Colon (tissue), 2 donors: Measurements from ENCODE around the gene SLC9A3.

Source experiments
- FAIRE-seq: peaks from 2 replicates; lab custom pipeline; 2012; peaks lifted over from hg19 to GRCh38; lab: Jason Lieb, UNC
- donor health status: control.
- donor health status: control.

The SLC9A3 gene

DNA sequence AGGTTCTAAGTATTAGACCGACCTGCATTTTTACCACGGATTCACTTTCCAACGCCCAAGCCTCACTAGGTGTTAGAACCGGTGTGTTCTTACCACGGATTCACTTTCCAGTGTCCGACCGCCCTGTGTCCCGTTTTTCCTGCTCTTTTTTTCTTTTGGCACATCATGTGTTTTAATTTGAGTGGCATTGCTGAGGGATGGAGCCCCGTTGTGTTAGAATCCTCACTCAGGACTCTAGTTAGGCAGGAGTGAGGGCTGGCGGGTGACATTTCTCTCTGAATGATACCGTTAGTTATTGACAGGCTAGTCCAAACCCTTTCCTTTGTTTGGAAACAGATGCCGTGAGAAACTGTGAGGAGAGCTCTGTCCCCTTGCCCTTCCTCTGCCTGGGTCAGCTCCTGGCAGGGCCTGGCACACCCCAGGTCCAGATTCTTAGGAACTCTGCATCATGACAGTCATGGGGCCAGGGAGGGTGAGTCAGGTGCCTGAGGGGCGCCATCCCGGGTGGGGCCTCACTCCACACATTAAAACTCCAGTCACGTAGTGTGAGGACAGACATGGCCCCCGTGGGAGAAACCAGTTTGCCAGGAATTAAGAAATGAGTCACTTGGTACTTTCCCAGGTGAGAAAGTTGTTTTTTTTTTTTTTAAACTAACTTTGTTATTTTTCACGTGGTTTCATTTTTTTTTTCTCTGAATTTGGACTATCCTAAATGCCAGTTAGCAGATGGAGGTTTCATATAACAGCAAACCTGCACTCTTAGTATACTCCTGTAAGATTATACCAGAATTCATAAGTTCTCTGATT is 65.5 kb downstream of the SLC9A3 start:
- FAIRE-seq = no peak

DNA sequence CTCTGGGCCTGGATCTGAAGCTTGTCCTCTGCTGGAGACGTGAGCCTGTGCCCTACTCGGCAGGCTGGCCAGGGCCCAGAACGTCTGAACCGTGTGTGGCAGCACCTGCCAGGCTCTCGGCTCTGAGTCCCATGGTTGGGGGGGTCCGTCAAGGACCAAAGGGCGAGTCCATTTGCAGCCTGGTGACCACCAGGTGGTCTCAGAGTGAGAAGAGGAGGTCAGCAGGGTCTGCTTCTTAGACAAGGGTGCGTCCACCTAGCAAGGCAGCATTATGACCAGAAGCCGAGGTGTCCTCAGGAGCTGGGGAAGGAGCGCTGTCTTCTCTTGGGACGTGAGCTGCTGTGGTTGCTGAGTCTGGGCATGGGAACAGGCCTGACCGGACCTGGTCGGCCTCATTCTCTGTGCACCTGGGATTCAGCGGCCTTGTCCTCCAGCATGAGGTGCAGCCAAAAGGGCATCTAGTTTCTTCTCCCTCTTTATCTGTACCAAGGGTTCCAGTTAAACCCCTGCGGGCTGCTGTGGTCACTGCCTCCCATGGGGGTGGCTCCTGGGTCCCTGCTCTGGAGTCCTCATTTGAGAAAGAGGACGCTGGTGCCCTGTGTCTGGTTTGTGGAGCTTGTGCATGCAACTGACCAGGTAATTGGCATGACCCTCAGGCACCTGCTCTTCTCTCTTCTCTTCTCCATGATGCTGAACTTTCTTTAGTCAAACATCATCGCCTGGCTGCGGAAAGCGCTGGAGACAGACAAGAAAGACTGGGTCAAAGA is 66.9 kb downstream of the SLC9A3 start:
- FAIRE-seq = no peak

DNA sequence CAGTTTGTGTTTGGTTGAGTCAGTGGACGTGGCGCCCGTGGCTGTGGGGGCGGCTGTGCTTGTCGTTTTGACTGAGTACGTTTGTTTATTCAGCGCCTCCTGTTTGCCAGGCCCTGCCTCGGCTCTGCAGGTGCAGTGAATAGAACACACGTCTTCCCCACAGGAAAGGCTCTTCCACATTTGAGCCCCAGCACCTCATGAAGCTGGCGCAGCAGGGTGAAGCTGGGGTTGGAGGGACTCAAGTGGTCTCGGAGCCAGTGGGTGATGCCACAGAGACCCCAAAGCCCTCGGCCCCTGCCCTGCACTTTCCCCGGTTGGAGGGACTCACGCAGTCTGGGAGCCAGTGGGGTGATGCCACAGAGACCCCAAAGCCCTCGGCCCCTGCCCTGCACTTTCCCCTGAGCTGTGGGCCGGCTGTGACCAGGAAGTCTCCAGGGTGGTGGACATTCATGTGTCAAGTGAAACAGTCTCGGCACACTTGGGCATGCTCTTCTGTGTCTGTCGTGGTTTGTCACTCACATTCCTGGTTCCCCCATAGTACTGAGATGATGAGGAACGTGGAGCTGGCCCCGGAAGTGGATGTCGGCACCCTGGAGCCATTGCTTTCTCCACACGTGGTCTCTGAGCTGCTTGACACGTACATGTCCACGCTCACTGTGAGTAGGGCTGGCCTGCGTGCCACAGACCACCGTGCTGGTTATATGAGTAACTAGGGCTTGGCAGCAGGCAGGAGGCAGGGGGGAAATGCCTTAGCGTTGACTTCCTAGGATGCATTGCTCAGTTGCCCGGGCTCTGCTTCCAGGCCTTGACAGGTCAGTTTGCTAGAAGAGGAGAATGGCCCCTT is 67.7 kb downstream of the SLC9A3 start:
- no peak for FAIRE-seq

DNA sequence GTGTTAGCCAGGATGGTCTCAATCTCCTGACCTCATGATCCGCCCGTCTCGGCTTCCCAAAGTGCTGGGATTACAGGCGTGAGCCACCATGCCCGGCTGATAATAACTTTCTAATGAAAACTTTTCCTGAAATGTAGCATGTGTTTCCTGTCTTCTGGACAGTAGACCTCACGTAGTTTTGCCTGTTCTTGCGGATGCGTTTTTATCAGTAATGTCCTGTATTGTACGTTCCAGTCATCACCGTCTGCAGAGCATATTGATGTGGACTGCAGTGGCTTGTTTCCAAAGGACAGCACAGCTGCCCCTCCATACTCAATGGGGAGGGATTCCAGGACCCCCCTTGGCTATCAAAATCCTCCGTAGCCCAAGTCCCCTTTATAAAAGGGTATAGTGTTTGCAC is 68.4 kb downstream of the SLC9A3 start:
- FAIRE-seq = no peak

- no peak for FAIRE-seq
Observed at GRCh38 chr5:454936-455335, 69.3 kb downstream of the SLC9A3 start.

DNA sequence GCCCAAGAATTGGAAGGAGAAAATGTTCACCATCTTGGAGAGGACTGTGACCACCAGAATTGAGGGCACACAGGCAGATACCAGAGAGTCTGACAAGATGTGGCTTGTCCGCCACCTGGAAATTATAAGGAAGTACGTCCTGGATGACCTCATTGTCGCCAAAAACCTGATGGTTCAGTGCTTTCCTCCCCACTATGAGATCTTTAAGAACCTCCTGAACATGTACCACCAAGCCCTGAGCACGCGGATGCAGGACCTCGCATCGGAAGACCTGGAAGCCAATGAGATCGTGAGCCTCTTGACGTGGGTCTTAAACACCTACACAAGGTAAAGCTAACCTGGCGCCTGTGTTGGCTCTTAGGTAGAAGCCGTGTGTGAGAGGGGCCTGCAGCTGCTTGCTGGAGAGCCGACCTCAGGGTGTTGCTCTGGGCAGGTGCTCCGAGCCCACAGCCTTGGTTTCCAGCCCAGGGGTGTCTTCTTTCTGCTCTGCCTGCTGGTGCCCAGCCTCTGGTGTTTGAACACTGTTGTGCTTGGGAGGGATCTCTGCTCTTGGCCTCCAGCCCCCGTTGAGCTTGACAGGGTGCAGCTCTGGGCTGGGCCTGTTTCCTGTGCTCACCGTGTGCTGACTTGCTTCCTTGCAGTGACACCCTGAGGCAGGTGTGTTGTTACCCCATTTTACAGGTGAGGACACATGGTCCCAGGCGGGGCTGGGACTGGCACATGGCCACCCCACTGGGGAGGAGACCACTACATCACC is 70.3 kb downstream of the SLC9A3 start:
- FAIRE-seq = no peak

DNA sequence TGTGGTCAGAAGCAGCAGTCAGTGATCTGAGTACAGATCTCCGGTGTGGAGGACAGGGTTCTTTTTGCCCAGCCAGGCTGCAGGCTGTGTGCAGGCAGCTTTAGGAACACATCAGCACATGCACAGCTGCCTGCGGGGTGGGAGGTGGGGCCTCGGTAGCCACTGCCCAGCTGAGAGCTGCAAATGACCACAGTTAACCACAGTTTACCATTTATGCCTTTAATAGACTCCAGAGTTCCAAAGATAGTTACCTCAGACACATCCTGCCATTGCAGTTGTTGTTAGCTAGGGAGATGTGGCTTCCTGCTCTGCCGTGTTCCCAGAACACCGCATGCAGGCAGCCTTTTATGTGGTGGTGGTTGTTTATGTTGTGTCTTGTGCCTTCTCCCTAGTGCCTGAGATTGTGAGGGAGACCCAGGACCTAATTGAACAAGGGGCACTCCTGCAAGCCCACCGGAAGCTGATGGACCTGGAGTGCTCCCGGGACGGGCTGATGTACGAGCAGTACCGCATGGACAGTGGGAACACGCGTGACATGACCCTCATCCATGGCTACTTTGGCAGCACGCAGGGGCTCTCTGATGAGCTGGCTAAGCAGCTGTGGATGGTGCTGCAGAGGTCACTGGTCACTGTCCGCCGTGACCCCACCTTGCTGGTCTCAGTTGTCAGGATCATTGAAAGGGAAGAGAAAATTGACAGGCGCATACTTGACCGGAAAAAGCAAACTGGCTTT is 71.1 kb downstream of the SLC9A3 start:
- no peak for FAIRE-seq

DNA sequence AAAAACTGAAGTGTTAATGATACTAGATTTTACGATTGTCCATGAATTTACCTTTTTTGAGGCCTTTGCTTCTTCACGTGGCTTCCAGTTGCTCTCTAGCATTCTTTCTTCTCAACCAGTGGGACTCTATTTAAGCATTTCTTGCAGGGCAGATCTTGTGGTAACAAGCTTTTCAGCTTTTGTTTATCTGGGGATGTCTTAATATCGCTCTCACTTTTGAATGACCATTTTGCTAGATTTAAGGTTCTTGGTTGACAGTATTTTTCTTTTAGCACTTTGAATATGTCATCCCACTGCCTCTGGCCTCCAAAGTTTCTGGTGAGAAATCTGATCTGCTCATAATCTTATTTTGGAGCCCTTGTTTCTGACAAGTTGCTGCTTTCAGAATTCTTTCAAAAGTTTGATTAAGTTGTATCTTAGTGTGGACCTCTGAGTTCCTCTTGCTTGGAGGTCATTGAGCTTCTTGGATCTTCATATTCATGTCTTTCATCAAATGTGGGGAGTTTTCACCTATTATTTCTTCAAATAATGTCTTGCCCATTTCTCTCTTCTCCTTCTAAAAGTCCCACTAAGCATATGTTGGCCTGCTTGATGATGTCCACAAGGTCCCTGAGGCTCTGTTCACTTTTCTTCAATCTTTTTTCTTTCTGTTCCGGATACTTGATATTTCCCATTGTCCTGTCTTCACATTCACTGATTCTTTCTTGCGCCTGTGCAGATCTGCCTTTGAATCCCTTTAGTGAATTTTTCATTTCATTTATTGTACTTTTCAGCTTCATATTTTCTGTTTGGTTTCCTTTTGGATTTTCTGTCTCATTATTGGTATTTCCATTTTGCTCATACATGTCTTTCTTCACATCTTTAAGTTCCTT is 72.4 kb downstream of the SLC9A3 start:
- no peak for FAIRE-seq

DNA sequence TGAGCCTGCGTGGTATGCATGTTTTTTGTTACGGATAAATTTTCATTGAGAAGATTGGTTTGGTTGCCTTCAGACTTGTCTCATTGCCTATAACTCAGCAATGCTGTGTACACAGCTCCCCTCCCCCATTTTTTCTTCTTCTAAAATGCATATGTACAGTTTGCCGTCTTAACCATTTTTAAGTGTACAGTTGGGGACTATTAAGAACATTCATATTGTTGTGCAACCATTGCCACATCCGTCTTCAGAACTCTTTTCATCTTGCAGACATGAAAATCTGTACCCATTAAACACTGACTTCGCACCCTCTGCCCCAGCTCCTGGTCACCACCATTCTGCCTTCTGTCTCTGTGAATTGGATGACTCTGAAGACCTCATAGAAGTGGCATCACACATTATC is 75.1 kb downstream of the SLC9A3 start:
- FAIRE-seq = no peak

DNA sequence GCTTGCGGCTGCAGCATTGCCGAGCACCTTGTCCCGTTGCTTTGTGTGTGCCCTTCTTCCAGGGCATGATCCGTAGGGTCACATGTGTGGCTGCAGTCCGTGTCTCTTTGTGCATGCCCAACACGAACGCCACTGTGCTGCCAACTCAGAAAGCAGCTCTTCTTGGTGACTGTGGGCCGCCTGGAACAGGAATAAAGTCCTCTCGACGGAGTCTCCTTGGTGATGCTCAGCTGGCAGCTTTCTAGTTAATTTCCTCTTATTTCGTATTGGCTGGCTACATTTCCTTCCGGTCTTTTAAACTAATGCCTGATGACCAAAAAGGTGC is 75.5 kb downstream of the SLC9A3 start:
- no peak for FAIRE-seq

GRCh38 chr5:448061-448765 is 76.0 kb downstream of the SLC9A3 start:
- no peak for FAIRE-seq

DNA sequence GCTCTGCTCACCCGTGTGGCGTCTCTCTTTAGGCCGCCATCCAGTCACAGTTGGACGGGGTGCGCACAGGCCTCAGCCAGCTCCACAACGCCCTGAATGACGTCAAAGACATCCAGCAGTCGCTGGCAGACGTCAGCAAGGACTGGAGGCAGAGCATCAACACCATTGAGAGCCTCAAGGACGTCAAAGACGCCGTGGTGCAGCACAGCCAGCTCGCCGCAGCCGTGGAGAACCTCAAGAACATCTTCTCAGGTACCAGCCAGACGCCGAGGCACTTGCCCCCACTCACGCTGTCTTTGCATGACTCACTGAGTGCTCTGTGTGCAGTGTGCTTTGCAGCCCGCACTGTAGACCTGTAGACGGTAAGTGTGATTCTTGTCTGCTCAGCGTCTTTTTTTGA is 76.7 kb downstream of the SLC9A3 start:
- FAIRE-seq = no peak

- no peak for FAIRE-seq
Observed at GRCh38 chr5:446883-447263, 77.4 kb downstream of the SLC9A3 start.

- no peak for FAIRE-seq
Observed at GRCh38 chr5:446066-446882, 78.0 kb downstream of the SLC9A3 start.

- no peak for FAIRE-seq
Observed at GRCh38 chr5:445591-445990, 78.7 kb downstream of the SLC9A3 start.

DNA sequence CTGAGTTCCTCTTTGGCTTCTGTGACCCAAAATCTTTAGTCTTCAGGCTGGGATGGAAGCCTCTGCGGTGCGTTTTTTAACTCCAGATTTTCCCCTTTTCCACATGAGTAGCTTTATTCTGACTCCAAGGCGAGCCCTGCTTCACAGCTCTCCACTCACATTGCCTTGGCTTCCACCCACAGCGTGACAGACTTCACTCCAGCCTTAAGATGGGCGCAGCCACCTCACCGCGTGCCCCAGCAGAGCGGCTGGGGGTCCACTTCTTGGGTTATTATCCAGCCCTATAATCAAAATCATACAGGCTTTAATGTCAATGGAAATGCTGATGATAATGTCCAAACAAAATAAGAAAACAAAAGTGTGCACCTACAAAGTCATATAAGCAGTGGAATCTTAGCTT is 80.0 kb downstream of the SLC9A3 start:
- no peak for FAIRE-seq

DNA sequence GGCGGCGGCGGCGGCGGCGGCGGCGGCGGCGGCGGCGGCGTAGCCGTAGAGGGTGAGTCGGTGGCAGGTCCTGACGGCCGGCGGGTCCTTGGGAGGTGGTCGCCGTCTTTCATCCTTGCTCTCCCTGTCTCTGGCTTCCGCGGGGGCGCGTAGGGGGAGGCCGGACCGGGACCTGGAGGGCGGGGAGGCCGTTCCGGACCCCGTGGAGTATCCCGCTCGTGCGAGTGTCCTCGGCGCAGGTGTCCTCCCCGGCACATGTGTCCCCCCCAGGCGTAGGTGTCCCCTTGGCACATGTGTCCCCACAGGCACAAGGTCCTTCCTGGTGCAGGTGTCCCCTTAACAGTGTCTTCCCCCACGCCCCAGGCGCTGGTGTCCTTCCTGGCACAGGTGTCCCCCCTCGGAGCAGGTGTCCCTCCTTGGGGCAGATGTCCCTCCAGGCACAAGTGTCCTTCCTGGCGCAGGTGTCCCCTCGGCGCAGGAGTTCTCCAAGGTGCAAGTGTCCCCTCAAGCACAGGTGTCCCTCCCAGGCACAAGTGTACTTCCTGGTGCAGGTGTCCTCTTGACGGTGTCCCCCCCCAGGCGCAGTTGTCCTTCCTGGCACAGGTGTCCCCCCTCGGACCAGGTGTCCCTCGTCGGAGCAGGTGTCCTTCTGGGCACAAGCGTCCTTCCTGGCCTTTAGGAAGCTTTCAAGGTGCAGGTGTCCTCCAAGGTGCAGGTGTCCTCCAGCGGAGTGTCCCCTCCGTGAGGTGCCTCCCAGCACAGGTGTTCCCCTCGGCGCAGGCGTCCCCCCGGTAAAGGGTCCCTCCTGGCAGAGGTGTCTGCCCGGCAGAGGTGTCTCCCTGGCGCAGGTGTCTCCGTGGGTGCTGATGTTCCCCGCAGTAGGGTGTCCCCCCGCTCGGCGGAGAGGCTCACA is 80.8 kb downstream of the SLC9A3 start:
- no peak for FAIRE-seq
